H1 (cell line): Measurements from ENCODE around the gene ZNF692. TPM values are rescaled to one million over a fixed set of nuclear protein-coding genes. Genes with fewer than 3 reads are reported as not detected.

Experiments used
- CTCF ChIA-PET: fragments of 300-600 bp; sonication (Branson Sonifier 250); formaldehyde crosslinking; loops from one replicate; lab custom pipeline; 2021; ENCODE audit not compliant: partially characterized antibody; lab: Charles Lee
- POLR2A ChIA-PET: fragments of 300-600 bp; sonication (Branson Sonifier 250); formaldehyde crosslinking; loops from one replicate; lab custom pipeline; 2021; ENCODE audit warnings: inconsistent platforms; ENCODE audit not compliant: partially characterized antibody; lab: Charles Lee
- DNase-seq, 2 experiments: peaks; one replicate each; pipeline versions ENCODE4 v3.0.0 to v3.0.0-alpha.2; 2010 to 2022; ENCODE audit warnings: low spot score in 2 of 2, low read depth in 1 of 2, mixed read lengths in 1 of 2
- FAIRE-seq: peaks from 2 replicates; lab custom pipeline; 2011; peaks lifted over from hg19 to GRCh38; lab: Jason Lieb, UNC
- H2AFZ ChIP-seq: 2 replicates; pipeline ENCODE4 v1.8.1; 2012; ENCODE audit warnings: low read length, inconsistent platforms
- H2AK5ac ChIP-seq: 2 replicates; pipeline ENCODE4 v1.6.1; 2013; ENCODE audit warnings: low read depth, low read length
- H2BK120ac ChIP-seq: replicated peaks from 2 replicates; pipeline ENCODE3; 2013; ENCODE audit warnings: low read depth, low read length, inconsistent platforms
- H2BK12ac ChIP-seq: 2 replicates; pipeline ENCODE4 v1.6.1; 2013; ENCODE audit warnings: low read depth, low read length
- H2BK15ac ChIP-seq: 2 replicates; pipeline ENCODE4 v1.6.1; 2013; ENCODE audit warnings: low read length
- H2BK20ac ChIP-seq: 2 replicates; pipeline ENCODE4 v1.6.1; 2013; ENCODE audit warnings: low read length
- H2BK5ac ChIP-seq: 2 replicates; pipeline ENCODE4 v1.6.1; 2013; ENCODE audit warnings: low read depth, low read length
- H3K14ac ChIP-seq: 2 replicates; pipeline ENCODE4 v1.6.1; 2013; ENCODE audit warnings: inconsistent platforms; ENCODE audit not compliant: insufficient read length
- H3K18ac ChIP-seq: 2 replicates; pipeline ENCODE4 v1.6.1; 2013; ENCODE audit warnings: low read length; ENCODE audit errors: extremely low read depth
- H3K23ac ChIP-seq: 2 replicates; pipeline ENCODE4 v1.6.1; 2013; ENCODE audit warnings: inconsistent platforms; ENCODE audit not compliant: insufficient read length
- H3K23me2 ChIP-seq: 2 replicates; pipeline ENCODE4 v1.6.1; 2013; ENCODE audit warnings: low read depth, low read length
- H3K27ac ChIP-seq: 2 replicates; pipeline ENCODE4 v1.6.1; 2011; ENCODE audit warnings: low read depth, low read length, inconsistent platforms
- H3K27me3 ChIP-seq, 4 experiments: replicated peaks in 1 of 4; 1 replicate in 1 of 4; 2 replicates in 3 of 4; pipeline versions ENCODE4 v1.6.1 to v1.8.1; 2011 to 2013; ENCODE audit warnings: low read length in 3 of 4, mild to moderate bottlenecking in 3 of 4, inconsistent platforms in 2 of 4, mixed read lengths in 2 of 4, moderate library complexity in 1 of 4; ENCODE audit not compliant: control insufficient read depth in 3 of 4, insufficient read depth in 3 of 4; ENCODE audit errors: extremely low read depth in 1 of 4
- H3K36me3 ChIP-seq, 4 experiments: 2 replicates each; pipeline versions ENCODE4 v1.6.1 to v1.8.1; 2011 to 2013; ENCODE audit warnings: mild to moderate bottlenecking in 4 of 4, low read length in 3 of 4, moderate library complexity in 2 of 4, control low read depth in 1 of 4, inconsistent platforms in 1 of 4; ENCODE audit not compliant: insufficient read depth in 4 of 4, control insufficient read depth in 2 of 4
- H3K4ac ChIP-seq: replicated peaks from 2 replicates; pipeline ENCODE3; 2013; ENCODE audit warnings: low read length, low read depth, mixed read lengths, inconsistent platforms; ENCODE audit not compliant: insufficient read length
- H3K4me1 ChIP-seq, 4 experiments: replicated peaks in 1 of 4; 1 replicate in 1 of 4; 2 replicates in 3 of 4; pipeline versions ENCODE4 v1.6.1 to v1.8.1; 2011 to 2013; ENCODE audit warnings: low read length in 3 of 4, inconsistent platforms in 2 of 4, mixed read lengths in 1 of 4; ENCODE audit not compliant: insufficient read depth in 4 of 4, control insufficient read depth in 3 of 4
- H3K4me2 ChIP-seq, 2 experiments: 2 replicates each; pipeline versions ENCODE4 v1.6.1 to v1.8.1; 2011 to 2013; ENCODE audit warnings: low read depth in 2 of 2, low read length in 2 of 2, control low read depth in 1 of 2, inconsistent platforms in 1 of 2, mild to moderate bottlenecking in 1 of 2; ENCODE audit not compliant: insufficient read depth in 1 of 2
- H3K4me3 ChIP-seq, 4 experiments: fragments of 200-600, 300-600 bp in 1 of 4; sonication (generic), shearing (Covaris generic), sonication (Bioruptor Twin) in 1 of 4; 2 replicates each; pipeline versions ENCODE4 v1.5.1 to v1.8.1; 2011 to 2016; ENCODE audit warnings: low read length in 4 of 4, low read depth in 3 of 4, control low read depth in 2 of 4, inconsistent platforms in 2 of 4, mild to moderate bottlenecking in 2 of 4, mixed read lengths in 1 of 4, moderate library complexity in 1 of 4; ENCODE audit not compliant: insufficient read depth in 2 of 4; ENCODE audit errors: extremely low read depth in 1 of 4
- H3K56ac ChIP-seq: replicated peaks from 2 replicates; pipeline ENCODE3; 2013; ENCODE audit warnings: low read depth, mild to moderate bottlenecking, mixed read lengths, low read length, inconsistent platforms; ENCODE audit not compliant: insufficient read length
- H3K79me1 ChIP-seq: 2 replicates; pipeline ENCODE4 v1.6.1; 2013; ENCODE audit warnings: low read depth, low read length, control low read depth
- H3K79me2 ChIP-seq, 2 experiments: 2 replicates each; pipeline versions ENCODE4 v1.6.1 to v1.8.1; 2012 to 2013; ENCODE audit warnings: low read length in 2 of 2, mild to moderate bottlenecking in 2 of 2, inconsistent platforms in 1 of 2; ENCODE audit not compliant: insufficient read depth in 2 of 2, control insufficient read depth in 1 of 2
- H3K9ac ChIP-seq, 4 experiments: replicated peaks in 1 of 4; 1 replicate in 1 of 4; 2 replicates in 3 of 4; pipeline versions ENCODE4 v1.6.1 to v1.8.1; 2011 to 2013; ENCODE audit warnings: low read depth in 3 of 4, low read length in 3 of 4, control low read depth in 2 of 4, mild to moderate bottlenecking in 2 of 4, moderate library complexity in 2 of 4, inconsistent platforms in 1 of 4; ENCODE audit errors: extremely low read depth in 1 of 4
- H3K9me3 ChIP-seq, 2 experiments: 2 replicates each; pipeline versions ENCODE4 v1.6.1 to v1.8.1; 2012 to 2013; ENCODE audit warnings: mild to moderate bottlenecking in 2 of 2, moderate library complexity in 2 of 2, control low read depth in 1 of 2, inconsistent platforms in 1 of 2, low read depth in 1 of 2, low read length in 1 of 2, mixed read lengths in 1 of 2; ENCODE audit not compliant: insufficient read depth in 2 of 2
- H4K20me1 ChIP-seq, 2 experiments: replicated peaks in 1 of 2; 2 replicates each; pipeline versions ENCODE3 to v1.8.1; 2011 to 2013; ENCODE audit warnings: inconsistent platforms in 2 of 2, low read length in 2 of 2, mild to moderate bottlenecking in 1 of 2; ENCODE audit not compliant: insufficient read depth in 2 of 2, control insufficient read depth in 1 of 2
- H4K5ac ChIP-seq: 2 replicates; pipeline ENCODE4 v1.6.1; 2013; ENCODE audit warnings: low read length, low read depth, mixed read lengths, inconsistent platforms; ENCODE audit not compliant: insufficient read length
- H4K8ac ChIP-seq: 2 replicates; pipeline ENCODE4 v1.8.0; 2013; ENCODE audit warnings: mild to moderate bottlenecking, moderate library complexity, low read length, inconsistent platforms; ENCODE audit not compliant: insufficient read depth; ENCODE audit errors: extremely low read depth
- H4K91ac ChIP-seq: replicated peaks from 2 replicates; pipeline ENCODE3; 2013; ENCODE audit warnings: low read length, mixed read lengths, inconsistent platforms; ENCODE audit not compliant: insufficient read length
- HDAC2 ChIP-seq, 2 experiments: fragments of 300-600 bp in 1 of 2; sonication (generic) in 1 of 2; IDR thresholded peaks; 2 replicates each; pipeline ENCODE4 v1.6.1; 2011 to 2012; ENCODE audit warnings: low read depth in 2 of 2, low read length in 2 of 2, mild to moderate bottlenecking in 2 of 2, moderate library complexity in 2 of 2, borderline replicate concordance in 1 of 2, inconsistent platforms in 1 of 2
- NRF1 ChIP-seq: IDR thresholded peaks from 2 replicates; pipeline ENCODE4 v1.6.1; 2011; ENCODE audit warnings: mild to moderate bottlenecking, low read depth, low read length, improper control_type of control experiment
- PHF8 ChIP-seq: fragments of 200-600 bp; sonication (generic); conservative IDR thresholded peaks from 2 replicates; pipeline ENCODE4 v1.7.1; 2012; ENCODE audit warnings: low read depth, mild to moderate bottlenecking, inconsistent platforms, low read length, moderate library complexity
- POLR2A ChIP-seq, 2 experiments: IDR thresholded peaks; 1 replicate in 1 of 2; 2 replicates in 1 of 2; pipeline ENCODE4 v1.6.1; 2011; ENCODE audit warnings: low read depth in 2 of 2, low read length in 2 of 2, mild to moderate bottlenecking in 2 of 2; ENCODE audit errors: control extremely low read depth in 1 of 2
- POLR2AphosphoS5 ChIP-seq: IDR thresholded peaks from 2 replicates; pipeline ENCODE4 v1.6.1; 2011; ENCODE audit warnings: low read depth, low read length
- RNF2 ChIP-seq: fragments of 200-900, 300-1000 bp; sonication (generic); IDR thresholded peaks from 2 replicates; pipeline ENCODE4 v1.7.1; 2016; ENCODE audit warnings: borderline replicate concordance, low read depth, mild to moderate bottlenecking, antibody characterized with exemption, low read length; ENCODE audit not compliant: poor library complexity, severe bottlenecking; ENCODE audit errors: missing control alignments
- TEAD4 ChIP-seq: IDR thresholded peaks from 2 replicates; pipeline ENCODE4 v1.6.1; 2012; ENCODE audit warnings: low read depth, low read length, inconsistent platforms, mixed read lengths
- WGBS, 2 experiments: shearing (Covaris generic) in 1 of 2; methylation state at CpG; one replicate each; pipeline versions ENCODE4 v1.1.6 to v1.1.7; 2013 to 2015; ENCODE audit warnings: low lambda C conversion rate in 2 of 2, mixed read lengths in 2 of 2, inconsistent platforms in 1 of 2, low coverage in 1 of 2, missing lambda C conversion rate in 1 of 2; ENCODE audit not compliant: insufficient replicate concordance in 2 of 2, insufficient coverage in 1 of 2, insufficient read length in 1 of 2; ENCODE audit errors: extremely low coverage in 1 of 2, missing lambda C conversion rate in 1 of 2; 5-methylcytosine and 5-hydroxymethylcytosine counted together
- polyA plus RNA-seq, 7 experiments: library from polyadenylated mRNA; depleted of rRNA in 3 of 7; stranded (reverse) in 5 of 7; unstranded in 2 of 7; fragments of >200 nt in 5 of 7; fragments of 200-250 nt in 2 of 7; gene quantifications; 1 replicate in 5 of 7; 2 replicates in 1 of 7; 4 replicates in 1 of 7; pipeline versions ENCODE4 v1.2.1 to v1.2.3, GENCODE V29; 2011 to 2013; ENCODE audit warnings: missing spikeins in 2 of 7, mixed read lengths in 2 of 7
- total RNA-seq: library from RNA; stranded (reverse); fragmentation: NEBNext Ultra II Directional; extraction: Animal tissue kit (Norgen Biotek cat#: 25700); gene quantifications from 2 replicates; pipeline ENCODE4 v1.2.1, GENCODE V29; 2021
- TF ChIP-seq, protein P1 (sequence below), 3 experiments: IDR thresholded peaks; 1 replicate in 2 of 3; 2 replicates in 1 of 3; pipeline versions ENCODE4 v1.5.1 to v1.6.1; 2011; ENCODE audit warnings: low read length in 3 of 3, mild to moderate bottlenecking in 3 of 3, inconsistent platforms in 2 of 3, low read depth in 1 of 3, moderate library complexity in 1 of 3; ENCODE audit not compliant: insufficient read depth in 1 of 3; ENCODE audit errors: control extremely low read depth in 1 of 3

Gene ZNF692
- total and polyA plus RNA-seq, 2 of the 8 experiments (the other 6 are each of a cell fraction or from before 2014, with no cell fraction given): 38.4 to 52.3 TPM

GRCh38 chr1:248817065-248817464 is 41.8 kb downstream of the ZNF692 start:
- H4K5ac ChIP-seq: no peak overlapping the region
- no peaks in the 10 kb centered on the region for H3K27me3 ChIP-seq
- no peak overlapping the region for H3K4me2 ChIP-seq
- DNase-seq (no peak), FAIRE-seq (no peak)
- no peak overlapping the region for H2BK15ac ChIP-seq
- H3K14ac ChIP-seq: no peak overlapping the region
- H3K4ac ChIP-seq: no peak overlapping the region
- H2BK12ac ChIP-seq: no peak overlapping the region
- POLR2A ChIA-PET: interaction anchor here (0.9 kb wide), 1 partner anchor 10 kb away, joined by 4 read pairs; no protein-coding TSS in a partner anchor
- H3K79me1 ChIP-seq: peaks cover 14% of the 10 kb centered on the region; the same call in 1 of the 2 replicates
- no peak overlapping the region for H3K4me3 ChIP-seq
- H4K8ac ChIP-seq: no peak overlapping the region
- no peak overlapping the region for H2BK20ac ChIP-seq
- no peak overlapping the region for H2AK5ac ChIP-seq
- CTCF ChIA-PET: interaction anchor here (0.6 to 1.4 kb wide), 2 partner anchors 9 kb away, joined by 3 read pairs; no protein-coding TSS in a partner anchor
- H4K20me1 ChIP-seq: peaks cover 0 to 8% of the 10 kb centered on the region in 2 experiments
- no peaks in the 10 kb centered on the region for H3K23me2 ChIP-seq
- H2BK5ac ChIP-seq: no peak overlapping the region
- H3K9ac ChIP-seq: no peak overlapping the region; a peak in 1 of 7 replicates
- no peak overlapping the region for H3K56ac ChIP-seq
- H3K23ac ChIP-seq: no peak overlapping the region
- H3K9me3 ChIP-seq: no peaks in the 10 kb centered on the region
- no peak overlapping the region for H2BK120ac ChIP-seq
- H3K27ac ChIP-seq: no peak overlapping the region
- H2AFZ ChIP-seq: no peak overlapping the region
- H4K91ac ChIP-seq: no peak overlapping the region
- H3K4me1 ChIP-seq: peaks cover 0 to 5% (median 2%) of the 10 kb centered on the region in 4 experiments; a peak in 4 of 7 replicates
- H3K36me3 ChIP-seq: peaks cover 13 to 36% (median 22%) of the 10 kb centered on the region in 4 experiments
- WGBS, 2 experiments: 94% methylated on average over 6 of the region's 6 CpGs; no CpG with 5 or more reads in 1 of the 2 experiments
- H3K18ac ChIP-seq: no peak overlapping the region
- peaks cover 0 to 34% of the 10 kb centered on the region in 2 experiments; a peak in 2 of 4 replicates for H3K79me2 ChIP-seq
- no peak for TF ChIP-seq POLR2A (IDR thresholded peaks at IDR 0.05; ENCODE audit: control extremely low read depth in 1 of 2, low read depth in 2 of 2, low read length in 2 of 2)
- no peak for TF ChIP-seq RNF2
- no peak for TF ChIP-seq PHF8
- TF ChIP-seq, protein P1, sequence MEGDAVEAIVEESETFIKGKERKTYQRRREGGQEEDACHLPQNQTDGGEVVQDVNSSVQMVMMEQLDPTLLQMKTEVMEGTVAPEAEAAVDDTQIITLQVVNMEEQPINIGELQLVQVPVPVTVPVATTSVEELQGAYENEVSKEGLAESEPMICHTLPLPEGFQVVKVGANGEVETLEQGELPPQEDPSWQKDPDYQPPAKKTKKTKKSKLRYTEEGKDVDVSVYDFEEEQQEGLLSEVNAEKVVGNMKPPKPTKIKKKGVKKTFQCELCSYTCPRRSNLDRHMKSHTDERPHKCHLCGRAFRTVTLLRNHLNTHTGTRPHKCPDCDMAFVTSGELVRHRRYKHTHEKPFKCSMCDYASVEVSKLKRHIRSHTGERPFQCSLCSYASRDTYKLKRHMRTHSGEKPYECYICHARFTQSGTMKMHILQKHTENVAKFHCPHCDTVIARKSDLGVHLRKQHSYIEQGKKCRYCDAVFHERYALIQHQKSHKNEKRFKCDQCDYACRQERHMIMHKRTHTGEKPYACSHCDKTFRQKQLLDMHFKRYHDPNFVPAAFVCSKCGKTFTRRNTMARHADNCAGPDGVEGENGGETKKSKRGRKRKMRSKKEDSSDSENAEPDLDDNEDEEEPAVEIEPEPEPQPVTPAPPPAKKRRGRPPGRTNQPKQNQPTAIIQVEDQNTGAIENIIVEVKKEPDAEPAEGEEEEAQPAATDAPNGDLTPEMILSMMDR (IDR thresholded peaks at IDR 0.05; ENCODE audit: control extremely low read depth in 1 of 3, insufficient read depth in 1 of 3, low read depth in 1 of 3, low read length in 3 of 3): no peak
- no peak for TF ChIP-seq HDAC2 (IDR thresholded peaks at IDR 0.05; ENCODE audit: borderline replicate concordance in 1 of 2, low read depth in 2 of 2, low read length in 2 of 2)
- TF ChIP-seq POLR2AphosphoS5: no peak
- no peak for TF ChIP-seq TEAD4
- no peak for TF ChIP-seq NRF1
